Measurements from ENCODE around the gene STRA8.

STRA8 gene

GRCh38 chr7:135286876-135287275, 53.2 kb downstream of the STRA8 start:
- H3K36me3 ChIP-seq, result no peaks in the 10 kb centered on the region
- no peaks in the 10 kb centered on the region for H3K27me3 ChIP-seq

DNA sequence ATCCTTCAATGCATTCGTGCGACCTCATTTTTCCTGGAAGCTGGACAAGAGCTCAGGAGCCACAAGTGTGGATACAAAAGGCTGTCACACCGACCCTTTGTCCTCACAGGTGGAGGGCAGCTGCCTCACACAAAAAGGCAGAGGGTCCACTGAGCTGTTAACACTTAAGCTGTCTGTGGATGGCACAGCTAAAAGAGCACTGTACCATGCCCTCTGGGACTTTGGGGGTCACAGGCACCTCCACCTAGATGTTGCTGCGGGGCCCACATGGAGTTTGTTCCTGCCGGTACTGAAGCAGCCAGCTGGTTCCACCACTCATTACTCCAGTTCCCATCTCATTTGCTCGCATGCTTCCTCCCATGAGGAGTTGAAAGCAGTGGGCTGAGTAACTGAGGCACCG, 57.0 kb downstream of the STRA8 start:
- no peak for TF ChIP-seq CTCF (IDR thresholded peaks at IDR 0.05)

More at GRCh38 chr7:135286876-135287275, 53.2 kb downstream of the STRA8 start:
- Histone ChIP-seq H3K9me3 (no peaks in the 10 kb centered on the region), H3K4me3 (ENCODE audit: low read depth in 1 of 2, low read length in 1 of 2) (no peak overlapping the region), H3K4me1 (ENCODE audit: control insufficient read depth in 1 of 2, insufficient read depth in 1 of 2, low read depth in 1 of 2, low read length in 1 of 2) (no peaks in the 10 kb centered on the region), H3K27ac (no peak overlapping the region)
- TF ChIP-seq CTCF (IDR thresholded peaks at IDR 0.05), result no peak

GRCh38 chr7:135291809-135292253, 58.2 kb downstream of the STRA8 start:
- no peak overlapping the region for H3K4me3 ChIP-seq (ENCODE audit: low read depth in 1 of 2, low read length in 1 of 2)
- H3K27ac ChIP-seq, result no peak overlapping the region
- no peak for TF ChIP-seq CTCF (IDR thresholded peaks at IDR 0.05)
- no peaks in the 10 kb centered on the region for H3K9me3 ChIP-seq
- peaks cover 6% of the 10 kb centered on the region for H3K27me3 ChIP-seq
- H3K36me3 ChIP-seq, result no peaks in the 10 kb centered on the region
- no peaks in the 10 kb centered on the region for H3K4me1 ChIP-seq (ENCODE audit: control insufficient read depth in 1 of 2, insufficient read depth in 1 of 2, low read depth in 1 of 2, low read length in 1 of 2)

More for the DNA sequence above, 57.0 kb downstream of the STRA8 start:
- no peak overlapping the region for H3K27ac ChIP-seq
- no peaks in the 10 kb centered on the region for H3K9me3 ChIP-seq
- peaks cover 6% of the 10 kb centered on the region for H3K27me3 ChIP-seq
- H3K4me1 ChIP-seq (ENCODE audit: control insufficient read depth in 1 of 2, insufficient read depth in 1 of 2, low read depth in 1 of 2, low read length in 1 of 2), result no peaks in the 10 kb centered on the region
- no peak overlapping the region for H3K4me3 ChIP-seq (ENCODE audit: low read depth in 1 of 2, low read length in 1 of 2)
- no peaks in the 10 kb centered on the region for H3K36me3 ChIP-seq

GRCh38 chr7:135299235-135299634, 65.6 kb downstream of the STRA8 start:
- H3K36me3 ChIP-seq, result no peaks in the 10 kb centered on the region
- no peaks in the 10 kb centered on the region for H3K4me1 ChIP-seq (ENCODE audit: control insufficient read depth in 1 of 2, insufficient read depth in 1 of 2, low read depth in 1 of 2, low read length in 1 of 2)
- H3K4me3 ChIP-seq (ENCODE audit: low read depth in 1 of 2, low read length in 1 of 2), result no peak overlapping the region
- no peak for TF ChIP-seq CTCF (IDR thresholded peaks at IDR 0.05)
- no peaks in the 10 kb centered on the region for H3K9me3 ChIP-seq
- H3K27ac ChIP-seq, result no peak overlapping the region
- peaks cover 6% of the 10 kb centered on the region for H3K27me3 ChIP-seq

DNA sequence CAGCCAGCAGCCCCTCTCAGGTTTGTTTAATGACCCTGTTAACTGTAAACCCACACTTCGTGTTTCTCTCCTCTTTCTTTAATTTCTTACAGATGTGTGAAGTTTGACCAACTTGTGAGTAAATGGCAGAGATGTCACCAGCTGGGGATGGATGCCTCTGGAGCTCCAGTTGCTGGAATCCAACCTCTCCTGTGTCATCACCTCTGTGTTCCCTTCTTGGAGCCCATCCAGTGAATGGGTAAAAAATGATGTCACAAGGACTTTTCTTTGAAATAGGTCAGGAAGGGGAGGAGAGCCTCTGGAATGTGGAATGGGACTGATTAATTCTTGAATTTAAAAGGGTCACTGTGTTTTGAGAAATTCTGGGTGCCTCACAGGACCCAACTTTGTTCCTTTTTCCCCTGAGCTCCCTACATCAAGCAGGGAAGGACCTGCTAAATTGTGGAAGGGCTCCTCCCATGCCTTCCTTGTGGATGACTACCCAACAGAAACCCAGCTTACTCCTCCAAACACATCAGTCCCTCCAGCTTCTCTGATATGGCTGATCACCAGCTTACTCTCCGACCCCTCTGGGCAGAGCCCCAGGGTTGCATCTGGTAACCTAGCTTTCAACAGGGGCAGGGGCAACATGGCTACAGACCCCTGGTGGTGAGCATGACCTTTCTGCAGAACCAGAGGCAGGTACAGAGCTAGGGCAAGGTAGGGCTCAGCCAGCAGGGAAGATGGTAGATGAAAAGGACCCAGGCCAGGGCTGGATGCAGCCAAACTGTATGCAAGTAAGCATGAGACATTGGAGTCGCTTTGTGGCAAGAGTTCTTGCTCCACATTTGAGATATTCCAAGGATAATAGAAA, 67.5 kb downstream of the STRA8 start:
- TF ChIP-seq CTCF (IDR thresholded peaks at IDR 0.05), result no peak
- no peak overlapping the region for H3K4me3 ChIP-seq (ENCODE audit: low read depth in 1 of 2, low read length in 1 of 2)
- no peaks in the 10 kb centered on the region for H3K9me3 ChIP-seq
- H3K4me1 ChIP-seq (ENCODE audit: control insufficient read depth in 1 of 2, insufficient read depth in 1 of 2, low read depth in 1 of 2, low read length in 1 of 2), result no peaks in the 10 kb centered on the region
- no peak overlapping the region for H3K27ac ChIP-seq
- no peaks in the 10 kb centered on the region for H3K27me3 ChIP-seq
- no peaks in the 10 kb centered on the region for H3K36me3 ChIP-seq
